ENCODE results near the gene ADPRH. TPM values are rescaled to one million over a fixed set of nuclear protein-coding genes. Genes with fewer than 3 reads are reported as not detected.

The ADPRH gene
- total RNA-seq, 2 donors from 2014 or later = 18.5 to 22.7 TPM

DNA sequence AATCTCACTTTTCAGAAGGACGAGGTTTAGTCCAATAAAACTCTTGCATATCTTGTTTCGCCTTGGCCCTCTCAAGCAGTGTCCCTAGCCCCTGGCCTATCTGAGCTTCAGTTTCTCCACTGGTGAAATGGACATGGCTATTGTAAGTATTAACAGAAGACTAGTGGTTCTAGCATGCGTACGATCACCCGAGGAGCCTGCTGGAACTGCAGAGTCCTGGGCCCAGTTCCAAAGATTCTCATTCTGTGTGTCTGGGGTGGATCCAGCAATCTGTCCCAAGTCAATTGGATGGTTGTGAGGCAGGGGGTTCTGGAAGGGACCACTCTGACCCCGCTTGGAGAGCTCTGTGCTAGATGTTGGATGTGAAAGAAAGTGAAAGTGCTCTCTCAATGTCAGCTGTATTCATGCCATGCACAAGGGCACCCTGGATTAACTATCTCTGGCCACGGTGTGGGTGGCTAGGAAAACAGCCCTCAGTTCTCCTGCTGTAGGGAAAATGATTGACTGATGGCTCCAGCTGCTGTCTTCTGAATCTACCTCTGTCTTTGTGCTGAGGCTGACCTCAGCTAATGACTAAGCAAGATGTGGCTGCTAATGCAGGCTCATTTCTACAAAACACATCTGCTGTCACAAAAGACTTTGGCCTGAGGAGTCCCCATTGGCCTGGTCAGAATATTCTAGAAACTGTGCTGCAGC, 16.5 kb downstream of the ADPRH start:
- Histone ChIP-seq H3K9me3 (no peaks in the 10 kb centered on the region), H3K4me1 (ENCODE audit: control insufficient read depth in 1 of 2, low read depth in 2 of 2) (peaks cover 0 to 4% of the 10 kb centered on the region in 2 donors), H3K36me3 (no peaks in the 10 kb centered on the region), H3K27me3 (replicated peaks; ENCODE audit: insufficient read depth) (no peaks in the 10 kb centered on the region), H3K27ac (no peak overlapping the region), H3K4me3 (peak overlapping the region; percentile 58)
- TF ChIP-seq CTCF (IDR thresholded peaks at IDR 0.05) = no peak
- DNase-seq (ENCODE audit: low spot score) (no peak), ATAC-seq (ENCODE audit: insufficient number of reproducible peaks, low FRiP score, low read depth) (no peak)

DNA sequence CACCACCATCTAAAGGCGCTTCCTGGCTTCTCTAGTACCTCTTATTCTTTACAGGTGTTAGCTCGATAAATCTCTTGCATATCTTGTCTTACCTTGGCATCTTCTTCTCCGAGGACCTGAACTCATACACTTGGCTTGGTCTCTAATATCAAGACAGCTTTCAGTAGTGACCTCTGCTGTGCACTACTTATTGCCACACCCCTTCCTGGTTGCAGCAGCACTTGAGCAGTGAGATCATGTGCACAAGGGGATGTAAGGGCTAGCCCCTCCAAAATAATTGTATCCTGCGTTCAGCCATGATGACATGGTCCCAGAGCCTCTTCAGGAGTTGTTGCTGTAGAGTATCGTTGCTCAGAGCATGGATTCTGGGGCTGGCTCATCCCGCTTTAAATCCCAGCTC, 17.1 kb downstream of the ADPRH start:
- ATAC-seq (ENCODE audit: insufficient number of reproducible peaks, low FRiP score, low read depth) = no peak
- Histone ChIP-seq H3K9me3 (no peaks in the 10 kb centered on the region), H3K4me1 (ENCODE audit: control insufficient read depth in 1 of 2, low read depth in 2 of 2) (peaks cover 0 to 4% of the 10 kb centered on the region in 2 donors), H3K27ac (no peak overlapping the region), H3K4me3 (no peak overlapping the region), H3K27me3 (replicated peaks; ENCODE audit: insufficient read depth) (no peaks in the 10 kb centered on the region), H3K36me3 (no peaks in the 10 kb centered on the region)
- no peak for TF ChIP-seq CTCF (IDR thresholded peaks at IDR 0.05)
- DNase-seq (ENCODE audit: low spot score) = no peak

- Histone ChIP-seq H3K36me3 (no peaks in the 10 kb centered on the region), H3K4me1 (ENCODE audit: control insufficient read depth in 1 of 2, low read depth in 2 of 2) (peaks cover 0 to 14% of the 10 kb centered on the region in 2 donors), H3K27me3 (replicated peaks; ENCODE audit: insufficient read depth) (no peaks in the 10 kb centered on the region), H3K4me3 (no peak within 1 kb of the TSS), H3K27ac (no peak within 1 kb of the TSS), H3K9me3 (no peaks in the 10 kb centered on the region)
- DNase-seq (ENCODE audit: low spot score) (no peak), ATAC-seq (ENCODE audit: insufficient number of reproducible peaks, low FRiP score, low read depth) (no peak)
- TF ChIP-seq CTCF (IDR thresholded peaks at IDR 0.05) = no peak
These were observed 18.4 kb downstream of the ADPRH start, which contains the start of gene PLA1A for GRCh38 chr3:119597548-119598288. TSS of gene PLA1A (plus strand) at chr3:119597885. CDS start at chr3:119597914, 29 bp downstream.

DNA sequence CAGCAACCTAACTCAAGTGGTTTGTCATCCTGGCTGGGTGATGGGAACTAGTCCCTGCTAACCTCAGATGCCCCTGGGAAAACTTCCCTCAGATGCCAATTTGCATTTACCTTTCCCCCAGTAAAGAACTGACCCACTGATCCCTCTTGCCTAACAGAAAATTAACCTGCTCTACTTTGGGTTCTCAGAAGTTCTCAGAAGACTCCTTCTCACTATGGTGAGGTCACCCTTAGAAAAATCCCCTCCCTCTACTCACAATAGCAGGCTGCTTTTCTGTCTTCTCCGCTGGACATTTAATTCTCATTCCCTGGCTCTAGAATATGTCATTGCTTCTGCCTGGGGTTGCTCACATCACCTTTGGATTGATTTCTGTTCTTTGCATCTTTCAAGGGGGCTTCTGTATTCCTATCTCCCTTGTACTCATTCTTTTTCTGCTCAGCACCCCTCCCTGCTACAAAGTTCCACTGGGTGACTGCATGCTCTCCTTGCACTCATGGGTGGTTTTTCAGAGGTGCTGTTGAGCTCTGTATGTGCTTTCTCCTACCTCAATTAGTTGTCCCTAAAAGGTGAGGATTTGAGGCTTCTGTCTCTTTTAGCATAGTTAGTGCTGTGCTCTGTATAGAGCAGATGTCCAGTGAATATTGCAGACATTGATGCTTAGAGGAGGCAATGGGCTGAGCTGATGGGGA, 19.3 kb downstream of the ADPRH start:
- Histone ChIP-seq H3K36me3 (no peaks in the 10 kb centered on the region), H3K9me3 (no peaks in the 10 kb centered on the region), H3K4me1 (ENCODE audit: control insufficient read depth in 1 of 2, low read depth in 2 of 2) (peaks cover 0 to 17% of the 10 kb centered on the region in 2 donors), H3K4me3 (no peak overlapping the region), H3K27me3 (replicated peaks; ENCODE audit: insufficient read depth) (no peaks in the 10 kb centered on the region), H3K27ac (no peak overlapping the region)
- DNase-seq (ENCODE audit: low spot score) (no peak), ATAC-seq (ENCODE audit: insufficient number of reproducible peaks, low FRiP score, low read depth) (no peak)
- no peak for TF ChIP-seq CTCF (IDR thresholded peaks at IDR 0.05)
